NCI-H1105 treated with DMSO at 0.1 percent for 48 hours (cell line): Measurements from ENCODE around the gene CD68.
"Not testable (repeated sequence)": the region's sequence is repeated elsewhere in the genome, so short reads cannot be mapped to it uniquely, and the experiment has no call there.

Experiments
- DNase-seq: peaks from one replicate; lab custom pipeline; 2025; lab: John Stamatoyannopoulos, UW

The CD68 gene

DNA sequence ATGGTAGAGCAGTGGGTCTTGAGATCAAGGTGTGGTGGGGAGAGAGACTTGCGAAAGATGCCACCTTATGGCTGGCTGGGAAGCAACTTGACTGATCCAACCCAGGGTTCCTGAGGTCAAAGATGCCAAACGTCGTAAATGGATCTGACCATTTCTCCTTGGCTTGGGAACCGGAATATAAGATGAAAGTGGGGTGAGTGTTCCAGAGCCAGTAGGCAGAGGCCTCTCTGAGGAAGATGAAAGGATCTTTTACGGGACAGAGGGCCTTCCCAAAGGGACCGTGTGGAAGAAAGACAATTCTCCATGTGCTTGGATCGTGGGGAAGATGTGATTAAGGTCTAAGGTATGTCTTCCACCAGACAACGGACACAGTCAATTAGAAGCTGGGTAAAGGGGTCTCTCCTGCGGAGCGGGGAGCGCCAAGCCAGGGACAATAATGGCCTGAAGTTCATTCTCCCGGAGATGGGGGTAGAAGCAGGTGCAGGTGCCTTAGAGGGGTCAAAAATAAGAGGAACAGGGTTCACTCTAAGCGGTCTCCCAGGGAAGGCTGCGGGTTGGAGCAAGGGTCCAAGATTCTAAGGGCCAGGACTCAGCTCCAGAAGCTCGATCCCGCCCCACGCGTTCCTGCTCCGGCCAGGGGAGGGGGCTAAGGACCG, 34.5 kb downstream of the CD68 start:
- DNase-seq, result no peak

GRCh38 chr17:7614425-7615264, 35.2 kb downstream of the CD68 start, which contains the start of gene FXR2:
TSS of gene FXR2 (minus strand) at chr17:7614897. CDS start at chr17:7614532, 365 bp downstream.
- DNase-seq, result peak; percentile 100

DNA sequence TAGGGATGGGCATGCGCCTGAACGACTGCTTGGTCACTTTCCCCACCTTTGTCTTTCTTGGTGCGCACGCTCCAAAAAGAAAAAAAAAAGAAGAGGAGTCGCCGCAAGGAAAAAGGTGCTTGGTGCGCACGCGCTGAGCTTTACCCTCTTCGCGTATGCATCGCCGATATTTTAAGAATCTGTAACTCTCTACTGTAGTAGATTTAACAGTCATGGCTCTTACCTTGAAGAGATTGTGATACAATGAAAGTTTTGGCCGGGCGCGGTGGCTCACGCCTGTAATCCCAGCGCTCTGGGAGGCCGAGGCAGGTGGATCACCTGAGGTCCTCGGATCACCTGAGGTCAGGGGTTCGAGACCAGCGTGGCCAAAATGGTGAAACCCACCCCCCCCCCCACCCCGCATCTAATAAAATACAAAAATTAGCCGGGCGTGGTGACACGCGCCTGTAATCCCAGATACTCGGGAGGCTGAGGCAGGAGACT, 35.9 kb downstream of the CD68 start:
- no peak for DNase-seq

GRCh38 chr17:7618608-7619007, 39.2 kb downstream of the CD68 start:
- DNase-seq, result no peak

DNA sequence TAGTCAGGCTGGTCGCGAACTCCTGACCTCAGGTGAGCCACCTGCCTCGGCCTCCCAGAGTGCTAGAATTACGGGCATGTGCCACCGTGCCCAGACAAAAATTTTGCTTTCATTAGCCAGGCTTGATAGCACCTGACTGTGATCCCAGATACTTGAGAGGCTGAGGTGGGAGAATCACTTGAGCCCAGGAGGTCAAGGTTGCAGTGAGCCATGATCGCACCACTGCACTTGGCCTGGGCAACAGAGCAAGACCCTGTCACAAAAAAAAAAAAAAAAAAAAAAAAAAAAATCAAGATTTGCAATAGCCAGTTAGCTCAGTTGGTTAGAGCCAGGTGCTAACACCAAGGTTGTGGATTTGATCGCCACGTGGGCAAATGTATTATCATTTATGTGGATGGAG, 41.4 kb downstream of the CD68 start:
- DNase-seq, result no peak

- no peak for DNase-seq
Observed at GRCh38 chr17:7623661-7624060, 44.2 kb downstream of the CD68 start.

- DNase-seq, result not testable (repeated sequence)
Observed at GRCh38 chr17:7625749-7626148, 46.3 kb downstream of the CD68 start.

- DNase-seq, result no peak
Observed at GRCh38 chr17:7626307-7626706, 46.9 kb downstream of the CD68 start.

GRCh38 chr17:7626956-7627249, 47.5 kb downstream of the CD68 start:
- DNase-seq, result no peak

- peak; percentile 88 for DNase-seq
Observed at GRCh38 chr17:7627250-7628121, 48.0 kb downstream of the CD68 start, which contains the start of gene SAT2. TSS of gene SAT2 (minus strand) at chr17:7627821. CDS start at chr17:7627635, 186 bp downstream.

DNA sequence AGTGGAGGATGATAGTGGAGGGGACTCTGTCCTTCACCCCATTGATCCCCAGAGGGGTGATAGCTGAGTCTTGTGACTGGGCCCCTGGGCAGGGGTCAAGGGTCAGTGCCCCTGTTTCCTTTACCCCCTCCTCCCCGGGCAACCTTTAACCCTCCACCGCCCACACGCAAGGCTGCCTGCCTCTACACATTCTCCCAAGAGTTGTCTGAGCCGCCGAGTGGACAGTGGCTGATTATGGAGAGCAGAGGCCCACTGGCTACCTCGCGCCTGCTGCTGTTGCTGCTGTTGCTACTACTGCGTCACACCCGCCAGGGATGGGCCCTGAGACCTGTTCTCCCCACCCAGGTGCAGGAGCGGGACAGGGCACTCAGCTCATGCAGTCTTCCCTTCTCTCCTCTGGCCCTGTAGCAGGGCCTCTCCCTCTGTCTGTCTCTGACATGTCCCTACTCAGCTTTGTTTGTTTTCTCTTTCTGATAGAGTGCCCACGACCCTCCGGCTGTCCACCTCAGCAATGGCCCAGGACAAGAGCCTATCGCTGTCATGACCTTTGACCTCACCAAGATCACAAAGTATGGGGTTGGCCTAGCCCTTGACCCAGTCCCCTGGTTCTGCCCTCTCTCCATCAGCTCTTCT, 50.6 kb downstream of the CD68 start, which contains the start of gene SHBG:
Gene SHBG, plus strand, starts transcription at position 197 of the 633 bp plus-strand sequence. Its CDS starts 38 bp downstream, at position 235.
- no peak for DNase-seq
